NCI-H1930 (cell line): ENCODE data around the gene BRD9.
"Not testable (repeated sequence)": the region's sequence is repeated elsewhere in the genome, so short reads cannot be mapped to it uniquely, and the experiment has no call there.

Source experiments
- DNase-seq, 2 experiments: peaks; one replicate each; lab custom pipeline; 2025; lab: John Stamatoyannopoulos, UW

BRD9 gene

DNA sequence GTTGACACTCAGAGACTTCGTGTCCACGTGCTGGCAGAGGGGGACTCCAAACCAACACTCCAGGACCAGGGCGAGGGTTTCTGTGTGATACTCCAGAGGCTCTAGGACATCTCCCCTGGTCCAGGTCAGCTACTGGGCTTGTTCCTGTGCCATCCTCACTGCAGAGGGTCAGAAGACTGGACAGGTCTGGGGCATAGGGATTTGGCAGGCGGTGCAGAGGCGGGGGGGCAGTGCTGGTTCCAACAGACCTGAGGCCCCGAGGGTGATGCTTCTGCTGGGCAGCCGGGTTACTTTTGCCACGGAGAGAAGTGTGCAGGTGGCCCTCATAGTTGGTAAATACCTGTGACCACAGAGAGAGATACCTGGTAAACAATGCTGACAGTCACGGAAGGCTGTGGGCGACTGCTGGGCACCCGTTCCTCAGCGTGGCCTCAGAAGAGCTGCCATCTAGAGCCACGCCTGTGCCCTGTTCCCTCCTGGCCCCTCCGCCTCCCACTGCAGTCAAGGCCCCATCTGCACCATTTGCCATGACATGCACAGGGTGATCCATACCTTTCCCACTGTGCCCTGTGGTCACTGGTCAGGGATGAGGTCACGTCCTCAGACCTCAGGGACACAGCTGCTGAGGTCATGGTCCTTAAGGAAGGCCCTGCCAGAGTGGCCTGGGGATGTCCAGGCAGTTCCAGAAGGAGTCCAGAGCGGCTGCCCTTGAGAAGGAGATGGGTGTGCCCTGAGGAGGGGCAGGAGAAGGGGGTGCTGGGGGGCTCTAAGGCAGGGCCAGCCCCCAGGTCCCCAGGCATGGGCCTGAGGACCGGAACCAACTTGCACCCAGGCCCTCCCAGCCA is 30.1 kb upstream of the BRD9 start:
- DNase-seq: no peak

DNA sequence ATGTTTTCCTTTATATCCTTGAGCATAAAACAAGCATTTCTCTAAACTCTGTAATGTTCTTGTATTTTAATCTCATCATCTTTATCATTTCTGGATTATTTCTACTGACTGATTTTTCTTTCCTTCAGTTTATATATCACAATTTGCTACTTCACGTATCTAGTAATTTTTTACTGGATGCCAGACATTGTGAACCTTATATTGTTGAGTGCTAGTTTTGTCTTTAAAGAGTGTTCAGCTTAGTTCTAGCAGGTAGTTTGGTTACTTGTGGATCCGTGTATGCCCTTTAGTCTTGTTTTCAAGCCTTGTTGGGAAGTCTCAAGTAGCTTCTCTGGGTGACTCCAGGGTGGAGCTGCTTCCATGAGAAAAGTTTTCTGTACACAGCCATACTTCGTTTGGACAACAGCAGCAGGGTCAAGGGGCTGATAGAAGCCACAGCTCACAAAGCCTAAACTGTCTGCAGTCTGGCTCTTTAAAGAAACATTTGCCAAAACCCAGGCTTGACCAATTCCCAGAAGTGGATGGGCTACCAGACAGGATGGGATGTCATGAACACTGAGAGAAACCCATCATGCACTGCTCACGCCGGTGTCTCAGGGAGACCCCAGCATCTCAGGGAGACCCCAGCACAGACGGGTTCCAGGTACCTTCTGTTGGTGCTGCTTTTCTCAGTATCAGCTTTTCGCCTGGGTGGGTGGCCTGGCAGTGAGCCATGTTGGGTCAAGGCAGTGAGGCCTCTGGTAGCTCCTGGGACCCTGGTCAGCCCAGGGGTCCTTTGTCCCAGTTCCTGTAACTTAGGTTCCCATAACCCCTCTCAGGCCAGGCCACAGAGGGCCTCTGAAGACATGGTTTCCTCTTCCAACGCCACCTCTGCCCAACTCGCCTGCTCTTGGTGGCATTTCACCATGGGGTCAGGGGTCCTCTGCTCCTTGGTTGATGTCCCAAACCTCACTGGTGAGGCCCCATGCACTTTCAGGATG is 29.1 kb upstream of the BRD9 start:
- no peak for DNase-seq

DNA sequence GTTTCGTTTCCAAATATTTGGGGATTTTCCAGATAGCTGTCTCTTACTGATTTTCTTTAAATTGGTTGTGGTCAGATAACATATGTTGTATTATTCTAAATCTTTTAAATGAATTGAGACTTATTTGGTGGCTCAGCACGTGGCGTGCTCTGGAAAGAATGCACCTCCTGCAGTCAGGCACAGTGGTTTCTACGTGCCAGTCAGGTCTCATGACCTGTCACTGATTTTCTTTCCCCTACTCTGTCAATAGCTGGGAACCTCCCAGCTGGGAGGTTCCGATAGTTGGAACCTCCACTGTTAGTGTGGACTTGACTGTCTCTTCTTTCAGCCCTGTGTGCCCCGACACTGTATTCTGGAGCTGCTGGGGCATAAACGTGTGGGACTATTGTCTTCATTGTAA is 27.7 kb upstream of the BRD9 start:
- DNase-seq: no peak

DNA sequence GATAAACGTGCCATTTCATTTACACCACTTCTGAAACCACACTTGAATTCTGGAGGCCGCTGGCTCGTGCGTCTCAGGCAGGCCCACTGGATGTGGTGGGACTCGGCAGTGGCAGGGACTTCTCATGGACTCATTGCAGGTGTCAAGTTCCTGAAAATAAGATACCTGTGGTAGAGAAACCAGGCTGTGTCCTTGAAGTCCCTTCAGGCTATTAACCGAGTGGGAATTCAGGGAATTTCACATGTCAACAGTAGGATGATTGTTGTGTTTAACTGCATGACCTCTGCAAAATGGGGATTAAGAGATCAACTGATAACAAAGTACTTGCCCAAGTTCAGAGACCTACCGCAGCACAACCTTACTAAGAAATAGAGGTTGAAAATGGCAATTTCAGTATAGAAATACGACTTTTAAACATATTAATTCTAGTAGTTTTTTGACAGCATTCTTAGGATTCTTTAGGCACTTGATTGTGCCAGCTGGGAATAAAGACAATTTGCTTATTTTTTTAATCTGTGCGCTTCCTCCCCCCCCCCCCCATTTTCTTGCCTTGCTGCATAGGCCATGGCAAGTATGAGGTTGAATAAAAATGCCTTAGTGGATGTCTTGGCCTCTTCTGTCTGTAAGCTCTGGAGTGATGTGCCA is 26.9 kb upstream of the BRD9 start:
- no peak for DNase-seq

DNA sequence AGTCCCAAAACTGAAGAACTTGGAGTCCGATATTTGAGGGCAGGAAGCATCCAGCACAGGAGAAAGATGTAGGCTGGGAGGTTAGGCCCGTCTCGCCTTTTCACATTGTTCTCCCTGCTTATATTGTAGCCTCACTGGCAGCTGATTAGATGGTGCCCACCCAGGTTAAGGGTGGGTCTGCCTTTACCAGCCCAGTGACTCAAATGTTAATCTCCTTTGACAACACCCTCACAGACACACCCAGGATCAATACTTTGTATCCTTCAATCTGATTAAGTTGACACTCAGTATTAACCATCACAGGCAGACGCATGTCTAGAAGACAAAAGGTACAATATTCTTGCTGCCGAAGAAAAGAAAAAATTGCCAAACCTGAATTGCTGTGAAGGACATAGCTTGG is 26.1 kb upstream of the BRD9 start:
- DNase-seq: not testable (repeated sequence)

DNA sequence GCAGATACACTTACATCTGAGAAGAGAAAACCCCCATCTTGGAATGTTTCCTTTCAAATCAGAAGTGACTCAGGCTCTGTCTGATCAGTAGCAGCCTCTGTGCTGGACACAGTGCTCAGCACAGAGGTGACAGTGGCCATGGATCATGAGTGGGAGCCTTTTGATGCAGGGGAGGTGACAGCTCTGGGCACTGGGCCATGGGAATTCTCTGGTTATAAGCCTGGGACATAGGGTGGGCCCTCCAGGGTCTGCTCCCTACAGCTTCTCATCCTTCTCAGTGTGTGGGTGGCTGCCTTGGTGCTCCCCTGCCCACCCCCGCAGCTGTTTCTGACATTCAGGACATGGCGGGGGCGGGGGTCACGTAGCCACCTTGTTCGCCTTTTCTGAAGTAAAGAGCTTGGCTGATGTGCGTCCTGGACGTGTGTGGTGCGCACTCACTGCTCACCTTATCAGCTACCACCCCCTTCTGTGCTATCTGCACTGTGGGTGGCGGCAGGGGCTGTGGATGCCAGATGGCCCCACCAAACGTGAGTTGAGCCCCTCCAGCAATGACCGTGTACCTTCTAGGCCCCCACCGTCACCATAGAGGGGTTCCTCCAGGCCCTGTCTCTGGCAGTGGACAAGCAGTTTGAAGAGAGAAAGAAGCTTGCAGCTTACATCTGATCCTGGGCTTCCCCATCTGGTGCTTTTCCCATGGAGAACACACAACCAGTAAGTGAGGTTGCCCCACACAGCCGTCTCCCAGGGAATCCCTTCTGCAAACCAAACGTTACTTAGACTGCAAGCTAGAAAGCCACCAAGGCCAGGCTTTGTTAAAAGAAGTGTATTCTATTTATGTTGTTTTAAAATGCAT is 24.1 kb upstream of the BRD9 start:
- DNase-seq: no peak

DNA sequence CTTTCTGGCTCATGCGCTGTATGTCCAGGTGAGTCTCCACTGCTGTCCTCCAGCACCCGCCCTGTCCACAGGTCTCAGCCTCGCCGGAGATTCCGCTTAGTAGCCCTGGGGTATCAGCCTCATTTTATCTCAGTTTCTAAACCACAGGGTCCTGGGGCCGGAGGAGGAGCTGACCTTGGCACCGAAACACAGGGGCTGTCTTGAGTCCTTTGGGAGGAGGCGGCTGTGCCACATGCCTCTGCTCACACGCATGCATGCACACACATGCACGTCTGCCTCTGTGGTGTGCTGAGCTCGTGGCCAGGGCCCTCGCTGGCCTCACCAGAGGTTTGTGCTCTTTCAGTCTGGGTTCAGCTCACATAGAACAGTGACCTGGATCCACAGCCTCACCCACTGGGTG is 23.3 kb upstream of the BRD9 start:
- no peak for DNase-seq

DNA sequence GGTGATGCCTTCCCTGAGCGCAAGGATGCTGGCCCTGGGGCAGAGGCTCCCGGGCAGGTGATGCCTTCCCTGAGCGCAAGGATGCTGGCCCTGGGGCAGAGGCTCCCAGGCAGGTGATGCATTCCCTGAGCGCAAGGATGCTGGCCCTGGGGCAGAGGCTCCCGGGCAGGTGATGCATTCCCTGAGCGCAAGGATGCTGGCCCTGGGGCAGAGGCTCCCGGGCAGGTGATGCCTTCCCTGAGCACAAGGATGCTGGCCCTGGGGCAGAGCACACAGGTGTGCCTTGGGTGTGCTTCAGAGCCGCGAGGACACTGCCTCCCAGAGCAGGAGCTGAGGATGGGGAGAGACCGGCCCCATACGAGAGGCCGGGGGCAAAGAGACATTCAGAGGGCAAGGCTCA is 22.7 kb upstream of the BRD9 start:
- DNase-seq: not testable (repeated sequence)

DNA sequence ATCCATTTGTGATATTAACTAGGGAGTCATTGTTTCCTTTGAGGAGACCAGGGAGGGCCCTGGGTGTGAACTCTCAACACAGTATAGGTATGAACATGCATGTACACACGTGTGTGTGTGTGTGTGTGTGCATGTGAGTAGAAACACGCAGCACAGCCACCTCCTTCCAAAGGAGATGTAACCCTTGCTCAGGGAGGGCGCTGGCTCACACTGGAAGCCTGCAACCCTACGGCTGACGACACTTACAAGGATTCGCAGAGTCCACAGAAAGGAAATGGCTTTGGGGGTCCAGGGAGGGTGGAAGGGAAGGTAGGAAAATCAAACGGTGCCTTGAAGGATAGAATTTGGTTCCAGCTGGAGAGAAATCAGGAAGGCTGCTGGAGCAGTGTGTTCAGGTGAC is 22.0 kb upstream of the BRD9 start:
- DNase-seq: no peak

DNA sequence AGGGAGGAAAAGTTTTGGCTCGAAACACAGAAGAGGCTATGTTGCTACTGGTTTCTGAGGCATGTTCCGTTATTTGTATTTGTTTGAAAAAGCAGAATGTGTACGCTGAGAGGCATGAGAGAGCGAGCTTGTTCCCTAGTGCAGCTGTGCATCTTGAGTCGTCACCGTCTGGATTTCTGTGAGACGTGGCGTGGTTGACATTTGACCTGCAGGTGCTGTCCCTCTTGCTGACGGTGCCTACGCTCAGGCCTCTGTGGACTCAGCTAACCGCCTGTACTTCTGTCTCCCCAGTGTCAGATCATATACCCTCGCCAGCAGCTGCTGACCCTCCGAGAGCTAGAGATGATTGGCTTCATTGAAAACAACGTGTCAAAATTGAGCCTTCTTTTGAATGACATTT is 21.6 kb upstream of the BRD9 start:
- DNase-seq: no peak

DNA sequence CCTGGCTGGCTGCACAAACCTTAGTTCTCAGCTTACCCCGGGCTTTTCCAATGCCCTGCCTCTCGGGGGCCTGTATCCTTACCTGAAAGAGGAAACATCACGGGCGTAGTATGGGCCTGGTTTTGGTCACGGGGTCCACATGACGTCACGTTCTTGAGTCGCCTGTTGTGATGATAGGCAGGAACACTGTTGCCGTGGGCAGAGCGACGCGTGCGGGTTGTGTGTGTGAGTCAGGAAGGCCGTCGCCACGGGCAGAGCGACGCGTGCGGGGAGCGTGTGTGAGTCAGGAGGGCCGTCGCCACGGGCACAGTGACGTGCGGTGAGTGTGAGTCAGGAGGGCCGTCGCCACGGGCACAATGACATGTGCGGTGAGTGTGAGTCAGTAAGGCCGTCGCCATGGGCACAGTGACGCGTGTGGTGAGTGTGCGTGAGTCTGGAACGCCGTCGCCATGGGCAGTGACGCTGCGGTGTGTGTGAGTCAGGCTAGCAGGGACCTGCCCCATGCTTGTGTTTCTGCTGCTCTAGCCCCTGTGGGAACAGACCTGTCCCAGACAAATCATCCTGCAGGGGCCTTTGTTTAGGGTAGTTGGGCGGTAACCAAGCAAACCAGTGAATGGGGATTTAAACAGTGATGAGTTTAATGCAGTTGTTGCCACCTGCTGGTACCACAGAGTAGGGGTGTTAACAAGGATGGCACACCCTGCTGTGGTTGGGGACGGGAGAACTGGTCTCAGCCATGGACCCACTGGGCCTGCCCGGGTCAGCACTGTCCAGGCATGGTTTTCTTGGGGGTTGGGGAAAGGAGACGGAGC is 19.9 kb upstream of the BRD9 start:
- no peak for DNase-seq

DNA sequence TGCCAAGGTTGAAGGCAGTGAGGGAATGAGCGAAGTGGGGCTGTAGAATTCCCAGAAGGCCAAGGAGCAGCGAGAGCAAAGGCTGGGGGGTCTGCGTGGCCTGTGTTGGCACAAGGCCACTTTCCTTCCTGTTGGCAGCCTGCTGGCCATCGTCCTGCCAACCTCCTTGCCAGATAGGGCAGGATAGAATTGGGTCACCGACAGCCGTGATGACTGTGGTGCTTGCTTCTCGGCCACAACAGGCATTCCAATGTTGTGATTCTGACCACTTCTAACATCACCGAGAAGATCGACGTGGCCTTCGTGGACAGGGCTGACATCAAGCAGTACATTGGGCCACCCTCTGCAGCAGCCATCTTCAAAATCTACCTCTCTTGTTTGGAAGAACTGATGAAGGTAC is 19.0 kb upstream of the BRD9 start:
- no peak for DNase-seq

DNA sequence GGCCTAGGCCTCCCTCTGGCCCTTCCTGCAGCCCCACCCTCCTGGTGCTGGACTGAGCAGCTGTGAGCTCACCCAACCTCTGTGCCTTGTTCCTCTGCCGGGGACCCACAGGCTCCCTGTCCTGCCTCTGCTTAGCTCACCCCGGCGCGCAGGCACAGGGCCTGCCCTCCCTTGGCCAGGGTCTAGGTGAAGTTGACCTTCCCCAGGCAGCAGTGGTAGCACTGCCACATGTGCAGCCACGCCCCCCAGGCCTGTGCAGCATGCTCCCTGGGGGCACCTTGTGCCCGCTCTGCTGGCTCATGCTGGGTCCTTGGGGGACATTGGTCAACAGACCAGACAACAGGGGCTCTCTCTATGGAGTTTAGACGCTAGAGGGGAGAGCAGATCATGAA is 18.2 kb upstream of the BRD9 start:
- DNase-seq: no peak

DNA sequence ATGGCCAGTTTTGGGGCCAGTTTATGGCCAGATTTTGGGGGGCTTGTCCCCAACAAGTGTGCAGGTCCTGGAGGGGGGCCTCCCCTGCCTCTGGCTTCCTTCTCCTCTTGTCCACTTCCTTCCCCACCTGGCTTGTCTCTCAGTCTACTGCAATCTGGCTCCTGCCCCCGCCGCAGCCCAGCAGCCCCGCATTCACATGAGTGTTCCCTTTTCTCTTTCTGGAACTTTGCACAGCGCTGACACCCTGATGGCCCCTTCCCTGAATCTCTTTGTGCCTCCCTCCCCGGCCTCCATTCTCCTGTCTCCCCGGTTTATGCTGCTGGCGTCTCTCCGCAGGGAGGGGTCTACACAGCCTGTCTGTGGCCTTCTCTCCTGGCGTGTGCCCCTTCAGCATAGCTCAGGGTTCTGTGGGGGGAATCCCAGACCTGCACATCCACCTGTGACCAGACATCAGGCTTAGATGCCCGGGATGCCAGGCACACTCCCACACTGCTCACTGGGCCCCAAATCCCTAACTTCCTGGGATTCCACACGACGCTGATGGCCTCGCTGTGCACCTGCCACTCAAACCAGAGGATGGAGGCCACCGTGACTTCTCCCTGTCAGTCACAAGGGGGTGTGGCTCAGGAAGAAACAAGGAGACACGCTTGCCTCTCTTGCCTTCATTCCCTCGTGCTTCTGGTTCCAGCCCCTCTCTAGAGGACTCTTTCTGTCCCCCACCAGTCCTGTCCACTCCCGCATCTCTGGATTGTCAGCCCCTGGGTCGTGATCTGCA is 17.6 kb upstream of the BRD9 start:
- DNase-seq: no peak

DNA sequence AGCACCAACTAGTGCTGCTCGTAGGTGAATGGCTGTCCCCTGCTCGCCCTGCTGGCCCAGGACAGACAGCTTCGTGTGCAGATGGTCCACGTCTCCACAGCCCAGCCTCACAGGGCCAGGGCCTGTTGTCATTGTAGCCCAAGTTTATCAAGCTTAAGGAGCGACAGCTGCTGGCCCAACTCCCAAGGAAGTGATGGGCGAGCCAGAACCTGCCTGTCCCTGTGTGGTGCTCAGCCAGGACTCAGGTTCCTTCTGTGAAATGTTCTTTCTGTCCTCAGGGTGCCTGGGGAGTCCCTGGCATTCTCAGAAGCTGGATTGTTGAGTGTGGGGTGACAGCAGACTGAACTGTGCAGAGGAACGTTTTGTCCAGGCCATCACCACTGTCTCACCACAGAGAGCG is 16.5 kb upstream of the BRD9 start:
- no peak for DNase-seq

DNA sequence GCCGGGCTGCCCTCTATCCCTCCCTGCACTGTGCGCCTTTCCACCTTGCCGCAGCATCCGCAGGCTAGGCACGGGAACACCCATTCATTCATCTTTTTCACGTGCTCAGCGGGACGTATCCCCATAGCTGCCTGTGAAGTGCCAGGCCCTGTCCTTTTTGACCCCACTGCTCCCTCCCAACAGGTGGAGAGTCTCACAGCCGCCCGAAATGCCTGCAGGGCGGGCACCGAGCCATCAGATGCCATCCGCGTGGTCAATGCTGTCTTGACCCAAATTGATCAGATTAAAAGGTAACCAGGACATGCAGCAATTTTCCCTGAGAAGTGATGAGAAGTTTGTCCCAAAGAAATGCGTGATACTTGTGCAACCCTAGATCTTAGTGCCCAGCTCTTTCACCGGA is 15.6 kb upstream of the BRD9 start:
- DNase-seq: no peak

DNA sequence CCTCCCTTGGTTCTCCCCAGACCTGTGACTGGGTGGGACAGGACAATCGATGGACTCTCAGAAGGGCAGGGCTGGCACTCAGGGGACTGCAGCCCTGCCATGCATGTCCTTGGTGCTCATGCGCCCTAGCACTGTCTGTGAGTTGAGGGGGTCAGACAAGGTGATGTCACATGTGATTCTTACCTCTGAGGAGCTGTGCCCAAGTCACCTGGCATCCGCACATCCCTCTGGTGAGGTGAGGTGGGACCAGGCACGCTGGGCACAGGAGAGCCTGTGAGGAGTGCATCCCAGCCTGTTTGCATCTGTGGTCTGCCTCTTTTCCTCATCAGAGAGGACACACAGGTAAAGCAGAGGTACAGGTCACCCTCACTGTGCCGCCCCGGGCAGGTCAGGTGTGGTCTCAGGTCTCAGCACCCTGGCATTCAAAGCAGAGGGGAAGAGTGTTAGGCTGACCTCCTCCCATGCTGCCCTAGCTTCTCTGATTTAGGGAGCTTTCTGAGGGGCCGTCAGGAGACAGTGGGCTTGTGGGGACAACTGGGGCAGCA is 14.8 kb upstream of the BRD9 start:
- DNase-seq: no peak

DNA sequence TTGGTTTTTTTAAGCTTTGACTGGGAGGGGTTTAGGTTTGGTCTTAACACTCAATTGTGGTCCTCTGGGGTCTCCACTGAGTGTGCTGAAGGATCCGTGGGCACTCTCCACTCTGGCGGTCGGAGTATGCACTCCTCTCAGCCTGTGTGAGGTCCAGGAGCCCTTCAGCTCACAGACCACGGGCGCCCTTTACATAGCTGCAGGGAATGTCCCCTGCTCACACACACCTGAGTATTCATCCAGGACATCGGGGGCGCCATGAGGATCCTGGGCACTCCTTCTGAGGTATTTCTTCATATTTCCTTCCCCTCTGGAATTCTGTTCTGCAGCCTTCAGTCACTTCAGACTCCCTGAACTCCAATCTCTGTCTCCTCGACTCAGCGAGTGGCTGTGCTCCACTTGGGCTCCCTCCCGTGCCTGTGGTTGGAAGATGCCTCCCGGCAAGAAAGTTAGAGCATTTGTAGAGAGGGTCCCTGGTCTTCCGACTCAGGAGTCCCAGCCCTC is 12.6 kb upstream of the BRD9 start:
- DNase-seq: no peak

DNA sequence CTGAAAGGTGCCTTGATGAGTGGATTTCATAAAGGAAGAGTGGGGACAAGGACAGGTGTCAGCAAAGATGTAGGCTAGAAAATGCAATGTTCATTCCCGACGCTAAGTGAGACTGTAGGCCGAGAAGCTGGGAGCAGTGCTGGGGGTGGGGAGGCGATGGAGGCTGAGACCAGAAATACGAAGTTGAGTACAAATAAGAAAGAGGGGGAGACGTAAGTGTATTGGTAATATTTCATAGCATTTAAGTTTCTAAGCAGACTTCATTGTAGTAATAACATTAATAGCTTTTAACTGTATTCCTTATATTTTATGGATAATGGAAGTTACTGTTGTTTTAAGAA is 11.1 kb upstream of the BRD9 start:
- DNase-seq: no peak
